GM12875 (cell line): ENCODE data around the gene PTGES.
"Not testable (repeated sequence)": the region's sequence is repeated elsewhere in the genome, so short reads cannot be mapped to it uniquely, and the experiment has no call there.

ENCODE experiments used
- H3K4me3 ChIP-seq: one replicate; pipeline ENCODE4 v1.5.1; 2011; ENCODE audit warnings: low read depth, low read length, control low read depth
- TF ChIP-seq, protein P1 (sequence below): IDR thresholded peaks from 2 replicates; pipeline ENCODE4 v1.5.1; 2011; ENCODE audit warnings: low read depth, mild to moderate bottlenecking, control low read depth, inconsistent platforms, low read length, moderate library complexity, borderline replicate concordance; ENCODE audit not compliant: insufficient read depth

Gene PTGES, protein sequence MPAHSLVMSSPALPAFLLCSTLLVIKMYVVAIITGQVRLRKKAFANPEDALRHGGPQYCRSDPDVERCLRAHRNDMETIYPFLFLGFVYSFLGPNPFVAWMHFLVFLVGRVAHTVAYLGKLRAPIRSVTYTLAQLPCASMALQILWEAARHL

DNA sequence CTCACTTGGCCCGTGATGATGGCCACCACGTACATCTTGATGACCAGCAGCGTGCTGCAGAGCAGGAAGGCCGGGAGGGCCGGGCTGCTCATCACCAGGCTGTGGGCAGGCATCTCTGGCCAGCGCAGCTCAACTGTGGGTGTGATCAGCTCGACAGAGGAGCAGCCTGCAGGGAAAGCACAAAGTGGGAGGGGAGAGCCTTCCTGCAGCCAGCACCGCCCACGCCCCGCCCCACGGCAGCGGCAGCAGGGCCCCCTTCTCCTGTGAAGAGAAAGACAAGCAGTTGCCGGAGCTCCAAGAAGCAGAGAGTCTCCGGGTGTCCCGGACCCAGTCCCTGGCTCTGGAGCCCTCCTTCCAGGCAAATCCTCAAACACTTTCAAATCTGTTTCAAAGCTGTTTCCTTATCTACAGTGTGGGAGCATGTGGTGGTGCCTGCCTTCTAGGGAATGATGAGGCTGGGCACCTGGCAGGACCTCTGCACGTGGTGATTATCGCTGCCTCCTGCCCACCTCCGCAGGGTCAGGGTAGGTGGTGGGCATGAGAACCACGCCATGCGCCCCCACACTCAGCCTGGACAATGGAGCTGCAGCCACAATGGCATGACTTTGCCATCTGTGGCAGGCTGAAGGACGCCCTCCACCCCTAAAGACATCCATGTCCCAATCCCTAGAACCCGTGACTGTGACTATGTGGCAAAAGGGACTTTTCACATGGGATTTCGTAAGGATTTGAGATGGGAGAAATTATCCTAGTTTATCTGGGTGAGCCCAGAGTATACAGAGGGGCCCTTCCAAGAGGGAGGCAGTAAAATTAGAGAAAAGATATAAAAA is at the start of gene PTGES:
TSS of gene PTGES (minus strand) at position 143 of the 830 bp plus-strand sequence. CDS start at position 113, 30 bp downstream.
- no peak within 1 kb of the TSS for H3K4me3 ChIP-seq
- TF ChIP-seq, protein P1, sequence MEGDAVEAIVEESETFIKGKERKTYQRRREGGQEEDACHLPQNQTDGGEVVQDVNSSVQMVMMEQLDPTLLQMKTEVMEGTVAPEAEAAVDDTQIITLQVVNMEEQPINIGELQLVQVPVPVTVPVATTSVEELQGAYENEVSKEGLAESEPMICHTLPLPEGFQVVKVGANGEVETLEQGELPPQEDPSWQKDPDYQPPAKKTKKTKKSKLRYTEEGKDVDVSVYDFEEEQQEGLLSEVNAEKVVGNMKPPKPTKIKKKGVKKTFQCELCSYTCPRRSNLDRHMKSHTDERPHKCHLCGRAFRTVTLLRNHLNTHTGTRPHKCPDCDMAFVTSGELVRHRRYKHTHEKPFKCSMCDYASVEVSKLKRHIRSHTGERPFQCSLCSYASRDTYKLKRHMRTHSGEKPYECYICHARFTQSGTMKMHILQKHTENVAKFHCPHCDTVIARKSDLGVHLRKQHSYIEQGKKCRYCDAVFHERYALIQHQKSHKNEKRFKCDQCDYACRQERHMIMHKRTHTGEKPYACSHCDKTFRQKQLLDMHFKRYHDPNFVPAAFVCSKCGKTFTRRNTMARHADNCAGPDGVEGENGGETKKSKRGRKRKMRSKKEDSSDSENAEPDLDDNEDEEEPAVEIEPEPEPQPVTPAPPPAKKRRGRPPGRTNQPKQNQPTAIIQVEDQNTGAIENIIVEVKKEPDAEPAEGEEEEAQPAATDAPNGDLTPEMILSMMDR = no peak

DNA sequence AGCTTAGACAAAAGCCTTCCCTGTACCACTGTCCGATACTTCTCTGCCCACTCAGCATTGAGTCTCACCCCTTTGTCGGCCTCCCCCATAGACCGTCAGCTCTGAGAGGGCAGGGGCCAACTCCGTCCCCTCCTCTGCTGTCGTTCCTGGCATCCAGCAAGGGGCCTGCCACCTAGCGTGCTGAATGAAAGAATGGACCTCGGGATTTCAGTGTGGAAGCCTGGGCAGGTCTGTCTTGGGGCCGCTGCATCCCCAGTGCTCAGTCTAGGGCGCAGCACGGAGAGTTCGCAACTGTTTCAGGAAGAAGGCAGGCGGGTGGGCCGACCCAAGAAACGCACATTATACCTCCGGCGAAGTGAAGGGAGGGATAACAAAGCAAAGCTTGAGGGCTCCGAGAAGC is 48.7 kb upstream of the PTGES start:
- TF ChIP-seq, protein P1 = no peak
- no peak overlapping the region for H3K4me3 ChIP-seq

DNA sequence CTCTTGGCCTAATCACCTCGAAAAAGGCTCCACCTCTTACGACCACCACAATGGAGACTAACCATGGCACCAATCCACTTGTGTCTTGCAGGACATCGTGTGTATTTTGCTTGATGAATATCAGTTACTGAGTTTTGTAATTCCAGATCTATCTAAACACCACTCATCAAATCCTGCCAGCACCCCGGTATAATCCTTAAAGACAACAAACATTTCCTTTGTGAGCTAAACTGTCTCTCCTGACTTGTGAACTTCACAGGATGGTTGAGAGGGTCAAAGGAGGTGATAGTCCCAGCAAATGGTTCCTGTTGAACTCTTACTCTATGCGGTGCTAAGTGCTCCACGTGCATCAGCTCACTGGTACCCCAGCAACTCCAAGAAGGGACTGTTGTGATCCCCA is 46.1 kb upstream of the PTGES start:
- H3K4me3 ChIP-seq = no peak overlapping the region
- TF ChIP-seq, protein P1 = no peak

DNA sequence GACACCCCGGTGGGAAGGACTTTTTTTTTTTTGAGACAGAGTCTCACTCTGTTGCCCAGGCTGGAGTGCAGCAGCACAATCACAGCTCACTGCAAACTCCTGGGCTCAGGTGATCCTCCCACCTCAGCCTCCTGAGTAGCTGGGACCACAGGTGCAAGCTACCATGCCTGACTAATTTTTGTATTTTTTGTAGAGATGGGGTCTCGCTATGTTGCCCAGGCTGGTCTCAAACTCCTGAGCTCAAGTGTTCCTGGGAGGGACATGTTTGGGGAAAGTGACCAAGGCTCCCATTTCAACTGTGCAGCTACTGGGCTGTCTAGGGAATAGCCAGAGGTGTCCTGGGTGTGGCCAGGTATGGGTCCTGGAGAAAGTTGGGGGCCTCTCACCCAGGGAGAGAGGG is 43.2 kb upstream of the PTGES start:
- not testable (repeated sequence) for H3K4me3 ChIP-seq

DNA sequence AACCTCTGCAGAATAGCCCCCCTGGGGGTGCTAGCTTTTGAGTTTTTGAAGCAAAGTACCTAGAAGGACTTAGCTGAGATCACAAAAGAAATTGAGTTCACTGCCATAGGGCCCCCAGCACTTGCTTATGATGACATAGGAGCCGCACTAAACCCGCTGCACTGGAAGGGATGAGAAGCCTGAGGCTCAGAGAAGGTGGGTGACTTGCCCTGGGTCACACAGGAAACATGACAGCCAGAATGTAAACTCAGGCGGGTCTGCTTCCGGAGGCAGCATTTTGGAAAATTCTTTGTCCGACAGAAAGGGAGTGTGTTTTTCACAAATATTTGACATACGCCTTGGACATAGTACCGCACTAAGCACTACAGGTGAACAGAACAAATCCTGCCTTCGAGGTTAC is 41.7 kb upstream of the PTGES start:
- H3K4me3 ChIP-seq = no peak overlapping the region
- TF ChIP-seq, protein P1 = no peak

DNA sequence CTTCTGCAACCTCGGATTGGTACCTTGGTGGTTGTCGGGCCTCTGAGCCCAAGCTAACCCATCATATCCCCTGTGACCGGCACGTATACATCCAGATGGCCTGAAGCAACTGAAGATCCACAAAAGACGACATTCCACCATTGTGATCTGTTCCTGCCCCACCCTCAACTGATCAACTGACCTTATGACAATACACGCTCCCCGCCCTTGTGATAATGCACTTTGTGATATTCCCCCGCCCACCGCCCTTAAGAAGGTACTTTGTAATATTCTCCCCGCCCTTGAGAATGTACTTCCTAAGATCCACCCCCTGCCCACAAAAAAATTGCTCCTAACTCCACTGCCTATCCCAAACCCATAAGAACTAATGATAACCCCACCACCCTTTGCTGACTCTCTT is 33.6 kb upstream of the PTGES start:
- TF ChIP-seq, protein P1 = no peak
- no peak overlapping the region for H3K4me3 ChIP-seq

DNA sequence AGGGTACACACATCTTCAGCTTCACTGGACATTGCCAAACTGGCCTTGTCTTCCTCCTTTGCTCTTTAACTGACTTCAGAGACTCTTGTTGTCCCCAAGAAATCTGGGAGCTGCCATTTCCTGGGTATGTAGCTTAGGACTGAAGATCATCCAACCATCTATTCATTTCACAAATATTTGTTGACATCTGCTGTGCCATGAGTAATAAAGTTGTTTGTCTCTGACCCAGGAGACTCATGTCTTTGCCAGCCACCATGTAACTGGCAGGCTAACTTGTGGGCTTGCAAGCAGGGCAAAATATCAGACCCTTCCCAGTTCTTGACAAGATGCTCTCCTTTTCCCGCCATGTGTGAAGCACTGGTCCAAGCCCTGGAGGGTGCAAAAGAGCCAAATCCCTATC is 33.0 kb upstream of the PTGES start:
- H3K4me3 ChIP-seq = no peak overlapping the region
- TF ChIP-seq, protein P1 = no peak

DNA sequence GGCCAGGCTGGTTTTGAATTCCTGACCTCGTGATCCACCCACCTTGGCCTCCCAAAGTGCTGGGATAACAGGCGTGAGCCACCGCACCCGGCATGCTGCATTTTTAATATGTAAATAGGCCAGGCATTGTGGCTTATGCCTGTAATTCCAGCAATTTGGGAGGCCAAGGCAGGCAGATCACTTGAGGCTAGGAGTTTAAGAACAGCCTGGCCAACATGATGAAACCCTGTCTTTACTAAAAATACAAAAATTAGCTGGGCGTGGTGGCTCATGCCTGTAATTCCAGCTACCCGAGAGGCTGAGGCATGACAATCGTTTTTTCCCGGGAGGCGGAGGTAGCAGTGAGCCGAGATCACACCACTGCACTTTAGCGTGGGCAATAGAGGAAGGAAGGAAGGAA is 32.1 kb upstream of the PTGES start:
- not testable (repeated sequence) for H3K4me3 ChIP-seq
